ENCODE data around the gene PPP1R1B. TPM values are rescaled to one million over a fixed set of nuclear protein-coding genes. Genes with fewer than 3 reads are reported as not detected.

PPP1R1B gene
- total and polyA plus RNA-seq, 2 of the 4 experiments (the other 2 are of a cell fraction), result not detected

- Histone ChIP-seq H3K4me2 (ENCODE audit: low read depth, low read length) (no peak overlapping the region), H4K8ac (ENCODE audit: low read depth in 2 of 2, low read length in 2 of 2) (no peak overlapping the region), H3K18ac (ENCODE audit: low read depth, low read length) (no peak overlapping the region), H4K20me1 (ENCODE audit: insufficient read depth, low read length) (peaks cover 14% of the 10 kb centered on the region; the same call in 1 of the 2 replicates), H3K79me1 (ENCODE audit: low read depth in 1 of 2, low read length in 2 of 2) (no peaks in the 10 kb centered on the region), H3K4ac (ENCODE audit: low read depth, low read length) (no peak overlapping the region), H3K27me3 (ENCODE audit: control insufficient read depth, insufficient read depth, low read length) (peaks cover 91% of the 10 kb centered on the region), H3K36me3 (ENCODE audit: control insufficient read depth, insufficient read depth, low read length) (no peaks in the 10 kb centered on the region), H2BK15ac (ENCODE audit: low read depth, low read length) (no peak overlapping the region), H4K91ac (ENCODE audit: insufficient read depth, low read depth, low read length) (no peak overlapping the region), H3K9ac (ENCODE audit: low read depth, low read length) (no peak overlapping the region), H2AK5ac (ENCODE audit: low read depth, low read length) (no peak overlapping the region), H2BK20ac (ENCODE audit: low read depth, low read length) (no peak overlapping the region), H4K5ac (ENCODE audit: low read depth, low read length) (no peak overlapping the region), H3K4me1 (ENCODE audit: control insufficient read depth, insufficient read depth, low read length) (no peaks in the 10 kb centered on the region), H3K23ac (ENCODE audit: low read depth, low read length) (no peak overlapping the region), H3K4me3 (ENCODE audit: insufficient read depth, low read depth, low read length) (no peak overlapping the region), H2BK5ac (ENCODE audit: low read depth, low read length, poor library complexity, severe bottlenecking) (no peak overlapping the region), H3K9me3 (ENCODE audit: control insufficient read depth, insufficient read depth, low read length) (peaks cover 5% of the 10 kb centered on the region; the same call in 1 of the 2 replicates), H2AFZ (replicated peaks; ENCODE audit: low read length, poor library complexity) (no peak overlapping the region), H2BK120ac (ENCODE audit: low read depth, low read length) (no peak overlapping the region), H3K27ac (ENCODE audit: insufficient read depth, low read length) (no peak overlapping the region), H3K56ac (ENCODE audit: extremely low read depth, insufficient read depth, low read length) (no peak overlapping the region), H2AK9ac (replicated peaks; ENCODE audit: low read depth, low read length, poor library complexity) (no peak overlapping the region), H3K14ac (replicated peaks; ENCODE audit: low read depth, low read length) (no peak overlapping the region), H3K9me1 (ENCODE audit: insufficient read depth, low read length) (no peaks in the 10 kb centered on the region)
- CTCF ChIA-PET, result no interaction called here
- TF ChIP-seq, protein P1, sequence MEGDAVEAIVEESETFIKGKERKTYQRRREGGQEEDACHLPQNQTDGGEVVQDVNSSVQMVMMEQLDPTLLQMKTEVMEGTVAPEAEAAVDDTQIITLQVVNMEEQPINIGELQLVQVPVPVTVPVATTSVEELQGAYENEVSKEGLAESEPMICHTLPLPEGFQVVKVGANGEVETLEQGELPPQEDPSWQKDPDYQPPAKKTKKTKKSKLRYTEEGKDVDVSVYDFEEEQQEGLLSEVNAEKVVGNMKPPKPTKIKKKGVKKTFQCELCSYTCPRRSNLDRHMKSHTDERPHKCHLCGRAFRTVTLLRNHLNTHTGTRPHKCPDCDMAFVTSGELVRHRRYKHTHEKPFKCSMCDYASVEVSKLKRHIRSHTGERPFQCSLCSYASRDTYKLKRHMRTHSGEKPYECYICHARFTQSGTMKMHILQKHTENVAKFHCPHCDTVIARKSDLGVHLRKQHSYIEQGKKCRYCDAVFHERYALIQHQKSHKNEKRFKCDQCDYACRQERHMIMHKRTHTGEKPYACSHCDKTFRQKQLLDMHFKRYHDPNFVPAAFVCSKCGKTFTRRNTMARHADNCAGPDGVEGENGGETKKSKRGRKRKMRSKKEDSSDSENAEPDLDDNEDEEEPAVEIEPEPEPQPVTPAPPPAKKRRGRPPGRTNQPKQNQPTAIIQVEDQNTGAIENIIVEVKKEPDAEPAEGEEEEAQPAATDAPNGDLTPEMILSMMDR (conservative IDR thresholded peaks at IDR 0.05; ENCODE audit: low read depth, low read length), result no peak
- TF ChIP-seq MAFK (IDR thresholded peaks at IDR 0.05; ENCODE audit: low read depth, low read length), result no peak
- in situ Hi-C loops (cut with MboI; ENCODE audit: low sequenced_read_pairs), result no loop called here
- POLR2A ChIA-PET (ENCODE audit: unreplicated experiment), result no interaction called here
- ATAC-seq (ENCODE audit: low read depth) (no peak), DNase-seq (no peak)
- dilution Hi-C loops (cut with HindIII; ENCODE audit: low sequenced_read_pairs, unreplicated experiment), result no loop called here
- no TSS peak for BruUV-seq (replicated peaks)
- intact Hi-C loops (cut with micrococcal nuclease), result no loop called here
- 0% methylated on average over 3 of the region's 17 CpGs; no CpG with 5 or more reads in 1 of the 2 experiments for WGBS, 2 experiments (ENCODE audit: extremely low coverage in 2 of 2, insufficient read length in 1 of 2)
Measured at GRCh38 chr17:39598630-39599003, 28.1 kb upstream of the PPP1R1B start.
